NCI-H748 (cell line): ENCODE measurements around the gene LCP1.

Experiments used
- DNase-seq: peaks from one replicate; lab custom pipeline; 2025; ENCODE audit not compliant: unreplicated experiment; lab: John Stamatoyannopoulos, UW

LCP1 gene

DNA sequence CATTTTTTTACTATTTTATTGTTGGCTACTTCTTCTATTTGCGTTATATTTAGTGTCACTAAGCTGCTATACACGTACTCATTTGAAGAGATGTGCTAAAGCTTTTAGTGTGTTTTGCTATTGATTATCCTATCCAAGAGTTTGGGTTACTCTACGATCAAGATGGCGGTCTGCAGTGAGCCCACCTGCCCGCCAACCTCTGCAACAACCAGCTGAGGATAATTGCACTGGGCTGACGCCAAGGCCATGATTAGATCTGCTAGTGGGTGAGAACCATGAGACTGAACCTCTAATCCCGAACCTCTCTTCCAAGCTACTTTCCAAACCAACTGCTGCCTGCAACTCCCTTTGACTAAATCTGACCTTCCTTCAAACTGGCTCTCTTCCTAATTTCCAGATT, 78.9 kb downstream of the LCP1 start:
- no peak for DNase-seq

DNA sequence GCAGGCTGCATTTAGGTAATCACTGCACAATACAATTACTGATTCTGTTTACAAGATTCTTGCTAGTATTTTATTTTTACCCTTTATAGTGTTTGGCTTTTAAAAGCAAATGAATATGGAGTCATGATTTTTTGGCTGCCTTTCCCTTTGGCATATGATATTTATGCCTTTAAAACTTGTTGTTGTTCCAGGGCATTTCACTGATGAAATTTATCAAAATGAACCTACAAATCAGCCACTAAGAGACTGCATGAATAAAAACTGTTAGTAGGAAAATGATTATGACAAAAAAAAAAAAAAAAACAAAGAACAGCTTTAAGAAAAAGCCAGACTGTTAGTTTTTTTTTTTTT, 79.7 kb downstream of the LCP1 start:
- no peak for DNase-seq

- DNase-seq, result peak; percentile 33
These were observed 80.3 kb downstream of the LCP1 start for GRCh38 chr13:46101484-46102254.

- DNase-seq, result no peak
These were observed 81.0 kb downstream of the LCP1 start for GRCh38 chr13:46101002-46101401.

- DNase-seq, result no peak
These were observed 81.7 kb downstream of the LCP1 start for GRCh38 chr13:46100191-46100815.

- no peak for DNase-seq
These were observed 84.3 kb downstream of the LCP1 start for GRCh38 chr13:46097663-46098062.

GRCh38 chr13:46097015-46097414, 85.0 kb downstream of the LCP1 start:
- peak; percentile 54 for DNase-seq

DNA sequence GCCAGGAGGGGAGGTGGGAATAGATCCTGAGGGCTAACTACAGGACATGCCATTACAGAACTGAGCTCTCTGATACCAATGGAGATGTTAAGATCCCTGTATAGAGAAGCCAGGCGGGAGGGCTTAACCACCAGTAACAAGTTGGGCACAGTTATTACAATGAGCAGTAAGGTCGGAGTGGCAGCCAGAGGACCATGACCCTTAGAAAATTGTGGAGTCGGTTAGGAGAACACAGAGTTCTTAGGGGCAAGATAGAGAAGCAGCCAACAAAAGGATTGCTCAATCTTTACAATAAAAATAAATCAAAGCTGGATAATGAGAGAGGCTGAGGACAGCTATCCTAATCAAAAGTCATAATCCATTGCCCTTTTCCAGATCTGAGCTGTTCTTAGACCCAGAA, 87.5 kb downstream of the LCP1 start:
- no peak for DNase-seq

DNA sequence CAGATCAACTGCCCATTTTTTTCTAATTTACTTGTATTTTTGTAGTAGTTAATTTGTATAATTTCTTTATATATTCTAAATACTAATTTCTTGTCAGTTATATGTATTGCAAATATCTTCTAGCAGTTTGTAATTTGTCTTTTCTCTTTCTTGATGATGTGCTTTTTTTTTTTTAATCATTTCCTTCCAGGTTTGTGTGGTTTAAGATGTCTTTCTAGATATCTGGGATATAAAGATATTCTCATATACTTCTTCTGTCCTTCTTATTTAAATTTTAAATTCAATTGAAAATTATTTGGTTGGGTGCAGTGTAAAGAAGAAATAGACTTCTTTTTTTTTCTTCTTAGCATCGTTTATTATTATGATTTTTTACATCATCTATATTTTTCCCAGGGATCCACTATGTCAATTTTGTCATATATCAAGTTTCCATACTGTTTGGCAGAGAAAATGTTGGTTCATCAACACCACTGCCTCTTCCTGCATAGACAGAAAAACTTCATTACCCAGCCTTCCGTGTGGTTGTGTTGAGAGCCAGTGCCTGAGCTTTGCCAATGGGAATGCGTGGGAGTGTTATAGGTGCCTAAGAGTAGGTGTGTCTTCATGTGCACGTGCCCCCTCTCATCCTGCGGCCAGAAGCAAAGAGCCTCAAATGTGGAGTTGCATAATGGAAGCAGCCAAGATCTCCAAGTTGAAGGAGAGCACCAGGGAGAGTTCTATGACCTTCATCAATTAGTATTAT, 93.0 kb downstream of the LCP1 start:
- no peak for DNase-seq

GRCh38 chr13:46087481-46087880, 94.5 kb downstream of the LCP1 start:
- DNase-seq, result no peak

GRCh38 chr13:46086985-46087384, 95.0 kb downstream of the LCP1 start:
- DNase-seq, result no peak

GRCh38 chr13:46086421-46086922, 95.5 kb downstream of the LCP1 start:
- no peak for DNase-seq

GRCh38 chr13:46085737-46086136, 96.2 kb downstream of the LCP1 start:
- no peak for DNase-seq

- DNase-seq, result no peak
These were observed 99.7 kb downstream of the LCP1 start for GRCh38 chr13:46082324-46082723.

- no peak for DNase-seq
These were observed 102.2 kb downstream of the LCP1 start for GRCh38 chr13:46079770-46080169.

- DNase-seq, result no peak
These were observed 104.7 kb downstream of the LCP1 start for GRCh38 chr13:46077265-46077664.

GRCh38 chr13:46076827-46077226, 105.2 kb downstream of the LCP1 start:
- DNase-seq, result no peak
